Measurements from ENCODE around the gene UBE4B. TPM values are rescaled to one million over a fixed set of nuclear protein-coding genes. Genes with fewer than 3 reads are reported as not detected.

Gene UBE4B
- total and polyA plus RNA-seq, 2 of the 13 experiments (the other 11 are each of a cell fraction or from before 2014, with no cell fraction given) = 15.2 to 24.8 TPM

DNA sequence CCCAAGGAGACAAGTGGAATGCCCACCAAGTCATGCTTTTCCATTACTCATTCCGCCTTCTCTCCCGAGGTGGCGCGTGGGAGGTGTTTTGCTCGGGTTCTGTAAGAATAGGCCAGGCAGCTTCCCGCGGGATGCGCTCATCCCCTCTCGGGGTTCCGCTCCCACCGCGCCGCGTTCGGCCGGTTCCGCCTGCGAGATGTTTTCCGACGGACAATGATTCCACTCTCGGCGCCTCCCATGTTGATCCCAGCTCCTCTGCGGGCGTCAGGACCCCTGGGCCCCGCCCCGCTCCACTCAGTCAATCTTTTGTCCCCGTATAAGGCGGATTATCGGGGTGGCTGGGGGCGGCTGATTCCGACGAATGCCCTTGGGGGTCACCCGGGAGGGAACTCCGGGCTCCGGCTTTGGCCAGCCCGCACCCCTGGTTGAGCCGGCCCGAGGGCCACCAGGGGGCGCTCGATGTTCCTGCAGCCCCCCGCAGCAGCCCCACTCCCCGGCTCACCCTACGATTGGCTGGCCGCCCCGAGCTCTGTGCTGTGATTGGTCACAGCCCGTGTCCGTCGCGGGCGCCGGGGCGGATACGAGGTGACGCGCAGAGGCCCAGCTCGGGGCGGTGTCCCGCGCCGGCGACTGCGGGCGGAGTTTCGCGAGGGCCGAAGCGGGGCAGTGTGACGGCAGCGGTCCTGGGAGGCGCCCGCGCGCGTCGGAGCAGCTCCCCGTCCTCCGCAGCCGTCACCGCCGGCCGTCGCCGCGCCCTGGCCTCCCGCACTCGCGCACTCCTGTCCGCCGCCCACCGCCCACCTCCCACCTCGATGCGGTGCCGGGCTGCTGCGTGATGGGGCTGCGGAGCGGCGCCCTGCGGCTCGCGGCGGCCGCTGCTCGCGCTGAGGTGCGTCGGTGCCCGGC, 177.4 kb downstream of the UBE4B start, which contains the start of gene KIF1B (continued):
- no peak for TF ChIP-seq ZIK1 (CRISPR knock-in tag; IDR thresholded peaks at IDR 0.05; ENCODE audit: borderline replicate concordance, low read depth)
- TF ChIP-seq SMAD9 (CRISPR knock-in tag; IDR thresholded peaks at IDR 0.05) = no peak
- TF ChIP-seq, protein P1, sequence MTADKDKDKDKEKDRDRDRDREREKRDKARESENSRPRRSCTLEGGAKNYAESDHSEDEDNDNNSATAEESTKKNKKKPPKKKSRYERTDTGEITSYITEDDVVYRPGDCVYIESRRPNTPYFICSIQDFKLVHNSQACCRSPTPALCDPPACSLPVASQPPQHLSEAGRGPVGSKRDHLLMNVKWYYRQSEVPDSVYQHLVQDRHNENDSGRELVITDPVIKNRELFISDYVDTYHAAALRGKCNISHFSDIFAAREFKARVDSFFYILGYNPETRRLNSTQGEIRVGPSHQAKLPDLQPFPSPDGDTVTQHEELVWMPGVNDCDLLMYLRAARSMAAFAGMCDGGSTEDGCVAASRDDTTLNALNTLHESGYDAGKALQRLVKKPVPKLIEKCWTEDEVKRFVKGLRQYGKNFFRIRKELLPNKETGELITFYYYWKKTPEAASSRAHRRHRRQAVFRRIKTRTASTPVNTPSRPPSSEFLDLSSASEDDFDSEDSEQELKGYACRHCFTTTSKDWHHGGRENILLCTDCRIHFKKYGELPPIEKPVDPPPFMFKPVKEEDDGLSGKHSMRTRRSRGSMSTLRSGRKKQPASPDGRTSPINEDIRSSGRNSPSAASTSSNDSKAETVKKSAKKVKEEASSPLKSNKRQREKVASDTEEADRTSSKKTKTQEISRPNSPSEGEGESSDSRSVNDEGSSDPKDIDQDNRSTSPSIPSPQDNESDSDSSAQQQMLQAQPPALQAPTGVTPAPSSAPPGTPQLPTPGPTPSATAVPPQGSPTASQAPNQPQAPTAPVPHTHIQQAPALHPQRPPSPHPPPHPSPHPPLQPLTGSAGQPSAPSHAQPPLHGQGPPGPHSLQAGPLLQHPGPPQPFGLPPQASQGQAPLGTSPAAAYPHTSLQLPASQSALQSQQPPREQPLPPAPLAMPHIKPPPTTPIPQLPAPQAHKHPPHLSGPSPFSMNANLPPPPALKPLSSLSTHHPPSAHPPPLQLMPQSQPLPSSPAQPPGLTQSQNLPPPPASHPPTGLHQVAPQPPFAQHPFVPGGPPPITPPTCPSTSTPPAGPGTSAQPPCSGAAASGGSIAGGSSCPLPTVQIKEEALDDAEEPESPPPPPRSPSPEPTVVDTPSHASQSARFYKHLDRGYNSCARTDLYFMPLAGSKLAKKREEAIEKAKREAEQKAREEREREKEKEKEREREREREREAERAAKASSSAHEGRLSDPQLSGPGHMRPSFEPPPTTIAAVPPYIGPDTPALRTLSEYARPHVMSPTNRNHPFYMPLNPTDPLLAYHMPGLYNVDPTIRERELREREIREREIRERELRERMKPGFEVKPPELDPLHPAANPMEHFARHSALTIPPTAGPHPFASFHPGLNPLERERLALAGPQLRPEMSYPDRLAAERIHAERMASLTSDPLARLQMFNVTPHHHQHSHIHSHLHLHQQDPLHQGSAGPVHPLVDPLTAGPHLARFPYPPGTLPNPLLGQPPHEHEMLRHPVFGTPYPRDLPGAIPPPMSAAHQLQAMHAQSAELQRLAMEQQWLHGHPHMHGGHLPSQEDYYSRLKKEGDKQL (CRISPR knock-in tag; IDR thresholded peaks at IDR 0.05; ENCODE audit: low read depth) = no peak
- TF ChIP-seq ZNF235 (CRISPR knock-in tag; IDR thresholded peaks at IDR 0.05; ENCODE audit: borderline replicate concordance) = no peak
- TF ChIP-seq HNRNPK (IDR thresholded peaks at IDR 0.05; ENCODE audit: low read depth, low read length, poor library complexity, severe bottlenecking) = peak; percentile 36
- TF ChIP-seq, protein P2, sequence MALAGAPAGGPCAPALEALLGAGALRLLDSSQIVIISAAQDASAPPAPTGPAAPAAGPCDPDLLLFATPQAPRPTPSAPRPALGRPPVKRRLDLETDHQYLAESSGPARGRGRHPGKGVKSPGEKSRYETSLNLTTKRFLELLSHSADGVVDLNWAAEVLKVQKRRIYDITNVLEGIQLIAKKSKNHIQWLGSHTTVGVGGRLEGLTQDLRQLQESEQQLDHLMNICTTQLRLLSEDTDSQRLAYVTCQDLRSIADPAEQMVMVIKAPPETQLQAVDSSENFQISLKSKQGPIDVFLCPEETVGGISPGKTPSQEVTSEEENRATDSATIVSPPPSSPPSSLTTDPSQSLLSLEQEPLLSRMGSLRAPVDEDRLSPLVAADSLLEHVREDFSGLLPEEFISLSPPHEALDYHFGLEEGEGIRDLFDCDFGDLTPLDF (CRISPR knock-in tag; IDR thresholded peaks at IDR 0.05) = peak; percentile 70
- TF ChIP-seq HES4 (CRISPR knock-in tag; IDR thresholded peaks at IDR 0.05; ENCODE audit: borderline replicate concordance) = peak; percentile 74
- TF ChIP-seq CENPX (CRISPR knock-in tag; IDR thresholded peaks at IDR 0.05) = no peak
- TF ChIP-seq, protein P3, sequence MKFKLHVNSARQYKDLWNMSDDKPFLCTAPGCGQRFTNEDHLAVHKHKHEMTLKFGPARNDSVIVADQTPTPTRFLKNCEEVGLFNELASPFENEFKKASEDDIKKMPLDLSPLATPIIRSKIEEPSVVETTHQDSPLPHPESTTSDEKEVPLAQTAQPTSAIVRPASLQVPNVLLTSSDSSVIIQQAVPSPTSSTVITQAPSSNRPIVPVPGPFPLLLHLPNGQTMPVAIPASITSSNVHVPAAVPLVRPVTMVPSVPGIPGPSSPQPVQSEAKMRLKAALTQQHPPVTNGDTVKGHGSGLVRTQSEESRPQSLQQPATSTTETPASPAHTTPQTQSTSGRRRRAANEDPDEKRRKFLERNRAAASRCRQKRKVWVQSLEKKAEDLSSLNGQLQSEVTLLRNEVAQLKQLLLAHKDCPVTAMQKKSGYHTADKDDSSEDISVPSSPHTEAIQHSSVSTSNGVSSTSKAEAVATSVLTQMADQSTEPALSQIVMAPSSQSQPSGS (CRISPR knock-in tag; IDR thresholded peaks at IDR 0.05) = no peak; the same call in 1 of the 2 replicates
- peak; percentile 70 for TF ChIP-seq CBX1 (IDR thresholded peaks at IDR 0.05; ENCODE audit: low read depth)
- no peak for TF ChIP-seq ZNF34 (CRISPR knock-in tag; IDR thresholded peaks at IDR 0.05; ENCODE audit: borderline replicate concordance)
- TF ChIP-seq ZFYVE20 (CRISPR knock-in tag; IDR thresholded peaks at IDR 0.05; ENCODE audit: borderline replicate concordance, low read depth) = no peak
- TF ChIP-seq ZNF543 (CRISPR knock-in tag; IDR thresholded peaks at IDR 0.05) = no peak; the same call in 1 of the 2 replicates
- TF ChIP-seq, protein P4, sequence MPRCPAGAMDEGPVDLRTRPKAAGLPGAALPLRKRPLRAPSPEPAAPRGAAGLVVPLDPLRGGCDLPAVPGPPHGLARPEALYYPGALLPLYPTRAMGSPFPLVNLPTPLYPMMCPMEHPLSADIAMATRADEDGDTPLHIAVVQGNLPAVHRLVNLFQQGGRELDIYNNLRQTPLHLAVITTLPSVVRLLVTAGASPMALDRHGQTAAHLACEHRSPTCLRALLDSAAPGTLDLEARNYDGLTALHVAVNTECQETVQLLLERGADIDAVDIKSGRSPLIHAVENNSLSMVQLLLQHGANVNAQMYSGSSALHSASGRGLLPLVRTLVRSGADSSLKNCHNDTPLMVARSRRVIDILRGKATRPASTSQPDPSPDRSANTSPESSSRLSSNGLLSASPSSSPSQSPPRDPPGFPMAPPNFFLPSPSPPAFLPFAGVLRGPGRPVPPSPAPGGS (CRISPR knock-in tag; IDR thresholded peaks at IDR 0.05) = peak; percentile 71; the same call in 1 of the 2 replicates
- TF ChIP-seq, protein P5, sequence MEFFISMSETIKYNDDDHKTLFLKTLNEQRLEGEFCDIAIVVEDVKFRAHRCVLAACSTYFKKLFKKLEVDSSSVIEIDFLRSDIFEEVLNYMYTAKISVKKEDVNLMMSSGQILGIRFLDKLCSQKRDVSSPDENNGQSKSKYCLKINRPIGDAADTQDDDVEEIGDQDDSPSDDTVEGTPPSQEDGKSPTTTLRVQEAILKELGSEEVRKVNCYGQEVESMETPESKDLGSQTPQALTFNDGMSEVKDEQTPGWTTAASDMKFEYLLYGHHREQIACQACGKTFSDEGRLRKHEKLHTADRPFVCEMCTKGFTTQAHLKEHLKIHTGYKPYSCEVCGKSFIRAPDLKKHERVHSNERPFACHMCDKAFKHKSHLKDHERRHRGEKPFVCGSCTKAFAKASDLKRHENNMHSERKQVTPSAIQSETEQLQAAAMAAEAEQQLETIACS (CRISPR knock-in tag; IDR thresholded peaks at IDR 0.05) = peak; percentile 52; the same call in 1 of the 2 replicates
- TF ChIP-seq KLF13 (CRISPR knock-in tag; IDR thresholded peaks at IDR 0.05) = no peak
- TF ChIP-seq MXD4 (CRISPR knock-in tag; IDR thresholded peaks at IDR 0.05) = no peak

Data from HepG2 (cell line).